SU-DHL-6 (cell line): Measurements from ENCODE around the gene STAG3.

ENCODE experiments used
- CTCF ChIP-seq: fragments of 200-600 bp; sonication (generic); IDR thresholded peaks from one replicate; pipeline ENCODE4 v1.5.1; 2017; ENCODE audit warnings: antibody characterized with exemption, mild to moderate bottlenecking, low read length, moderate library complexity; ENCODE audit not compliant: insufficient read depth, poor library complexity, severe bottlenecking
- EZH2phosphoT487 ChIP-seq: fragments of 200-600 bp; sonication (generic), shearing (Covaris generic); conservative IDR thresholded peaks from 2 replicates; pipeline ENCODE4 v1.6.1; 2018; ENCODE audit warnings: mild to moderate bottlenecking, antibody characterized with exemption, low read length, moderate library complexity, mixed read lengths

GRCh38 chr7:100159099-100159623, 18.6 kb upstream of the STAG3 start:
- TF ChIP-seq CTCF (no peak), EZH2phosphoT487 (no peak)
